ENCODE results near the gene ITFG1.
"Not testable (repeated sequence)": the region's sequence is repeated elsewhere in the genome, so short reads cannot be mapped to it uniquely, and the experiment has no call there.

Gene ITFG1

DNA sequence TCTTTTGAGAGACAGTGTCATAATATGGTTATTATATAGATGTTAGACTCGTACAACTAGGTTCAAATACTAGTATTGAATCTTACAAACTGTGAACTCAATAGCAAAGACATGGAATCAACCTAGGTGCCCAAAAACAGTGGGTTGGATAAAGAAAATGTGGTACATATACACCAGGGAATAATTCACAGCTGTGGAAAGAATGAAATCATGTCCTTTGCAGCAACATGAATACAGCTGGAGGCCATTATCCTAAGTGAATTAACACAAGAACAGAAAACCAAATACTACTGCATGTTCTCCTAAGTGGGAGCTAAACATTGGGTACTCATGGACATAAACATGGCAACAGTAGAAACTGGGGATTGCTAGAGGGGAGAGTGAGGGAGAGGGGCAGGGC lies 8.4 kb upstream of the ITFG1 start:
- CTCF ChIA-PET: interaction anchor here (1.1 to 2.1 kb wide), 5 partner anchors 8 to 696 kb away, joined by 3 to 6 read pairs (median 4); no protein-coding TSS in a partner anchor
- POLR2A ChIA-PET: interaction anchor here (0.6 kb wide), 1 partner anchor 69 kb away, joined by 3 read pairs; no protein-coding TSS in a partner anchor
- DNase-seq (ENCODE audit: extremely low spot score): no peak
- no peak for TF ChIP-seq CTCF (IDR thresholded peaks at IDR 0.05; ENCODE audit: control extremely low read depth, extremely low read depth, low read depth, missing control alignments)

GRCh38 chr16:47468070-47468689 lies 7.3 kb upstream of the ITFG1 start:
- POLR2A ChIA-PET; DNase-seq (ENCODE audit: extremely low spot score): not testable (repeated sequence)
- CTCF ChIA-PET: interaction anchor here (0.7 to 2.1 kb wide), 5 partner anchors 8 to 327 kb away, joined by 3 to 6 read pairs (median 4); no protein-coding TSS in a partner anchor

GRCh38 chr16:47467501-47467900 lies 6.6 kb upstream of the ITFG1 start:
- CTCF ChIA-PET: interaction anchor here (1.1 to 1.9 kb wide), 3 partner anchors 12 to 697 kb away, joined by 4 to 5 read pairs (median 4); no protein-coding TSS in a partner anchor
- no peak for TF ChIP-seq CTCF (IDR thresholded peaks at IDR 0.05; ENCODE audit: control extremely low read depth, extremely low read depth, low read depth, missing control alignments)
- DNase-seq (ENCODE audit: extremely low spot score): no peak
- POLR2A ChIA-PET: no interaction called here

GRCh38 chr16:47465919-47466630 lies 5.2 kb upstream of the ITFG1 start:
- CTCF ChIA-PET: interaction anchor here (1.1 to 1.4 kb wide), 2 partner anchors 15 to 698 kb away, joined by 3 to 4 read pairs; no protein-coding TSS in a partner anchor
- POLR2A ChIA-PET: interaction anchor here (0.6 kb wide), 1 partner anchor 10 kb away, joined by 4 read pairs; no protein-coding TSS in a partner anchor

GRCh38 chr16:47463771-47464624 lies 3.1 kb upstream of the ITFG1 start:
- no peak for TF ChIP-seq CTCF (IDR thresholded peaks at IDR 0.05; ENCODE audit: control extremely low read depth, extremely low read depth, low read depth, missing control alignments)

More at GRCh38 chr16:47465919-47466630, 5.2 kb upstream of the ITFG1 start:
- no peak for TF ChIP-seq CTCF (IDR thresholded peaks at IDR 0.05; ENCODE audit: control extremely low read depth, extremely low read depth, low read depth, missing control alignments)
- no peak for DNase-seq (ENCODE audit: extremely low spot score)

GRCh38 chr16:47461598-47462266 lies 869 bp upstream of the ITFG1 start:
- no peak for TF ChIP-seq CTCF (IDR thresholded peaks at IDR 0.05; ENCODE audit: control extremely low read depth, extremely low read depth, low read depth, missing control alignments)
- POLR2A ChIA-PET: interaction anchor here (0.7 to 1.4 kb wide), 3 partner anchors 11 to 20 kb away, joined by 3 to 5 read pairs (median 4); no protein-coding TSS in a partner anchor
- CTCF ChIA-PET: interaction anchor here (1.0 to 2.7 kb wide), 10 partner anchors 11 to 704 kb away, joined by 3 to 7 read pairs (median 4); partner anchors contain the start of gene NETO2
- DNase-seq (ENCODE audit: extremely low spot score): peak; percentile 35

More at GRCh38 chr16:47463771-47464624, 3.1 kb upstream of the ITFG1 start:
- no peak for DNase-seq (ENCODE audit: extremely low spot score)
- ChIA-PET POLR2A (interaction anchor here (0.6 kb wide), 1 partner anchor 10 kb away, joined by 3 read pairs; no protein-coding TSS in a partner anchor), CTCF (interaction anchor here (0.9 to 1.2 kb wide), 4 partner anchors 15 to 694 kb away, joined by 3 to 5 read pairs (median 3); no protein-coding TSS in a partner anchor)
